Transverse colon (tissue), 4 donors: ENCODE results near the gene IPO8. TPM values are rescaled to one million over a fixed set of nuclear protein-coding genes. Genes with fewer than 3 reads are reported as not detected.

ENCODE experiments used
- DNase-seq: peaks from one replicate; pipeline ENCODE4 v3.0.0-alpha.2; 2019
- H3K27ac ChIP-seq, 4 donors: fragments of 200-600 bp; sonication (generic); 2 replicates each; pipeline ENCODE4 v1.5.1; 2016 to 2018; ENCODE audit warnings: inconsistent platforms in 4 of 4
- H3K27me3 ChIP-seq: fragments of 200-600 bp; sonication (generic); 2 replicates; pipeline ENCODE4 v1.5.1; 2017; ENCODE audit warnings: inconsistent platforms
- H3K36me3 ChIP-seq, 4 donors: fragments of 200-600 bp; sonication (generic); 2 replicates each; pipeline ENCODE4 v1.5.1; 2017 to 2019; ENCODE audit warnings: inconsistent platforms in 4 of 4
- H3K4me1 ChIP-seq, 4 donors: fragments of 200-600 bp; sonication (generic); 2 replicates each; pipeline ENCODE4 v1.5.1; 2017 to 2020; ENCODE audit warnings: inconsistent platforms in 4 of 4
- H3K4me3 ChIP-seq, 4 donors: fragments of 200-600 bp; sonication (generic); 1 replicate in 1 of 4; 2 replicates in 3 of 4; pipeline versions ENCODE4 v1.5.1 to v1.6.1; 2017 to 2019; ENCODE audit warnings: inconsistent platforms in 4 of 4
- H3K9me3 ChIP-seq, 2 donors: fragments of 200-600 bp; sonication (generic); 2 replicates each; pipeline ENCODE4 v1.5.1; 2017 to 2019; ENCODE audit warnings: inconsistent platforms in 2 of 2
- EP300 ChIP-seq: sonication (generic); formaldehyde crosslinking; IDR thresholded peaks from one replicate; pipeline ENCODE4 v1.6.1; 2017; ENCODE audit warnings: antibody characterized with exemption, low read depth
- POLR2A ChIP-seq: fragments of 450-650 bp; IDR thresholded peaks from one replicate; pipeline ENCODE4 v1.6.1; 2016; ENCODE audit warnings: antibody characterized with exemption, mild to moderate bottlenecking, moderate library complexity
- POLR2AphosphoS5 ChIP-seq, 3 donors: sonication (generic); formaldehyde crosslinking; IDR thresholded peaks; one replicate each; pipeline ENCODE4 v1.6.1; 2016; ENCODE audit warnings: antibody characterized with exemption in 3 of 3
- WGBS, 2 donors: methylation state at CpG; one replicate each; pipeline ENCODE4 v1.1.5; 2018; ENCODE audit warnings: low coverage in 1 of 2; 5-methylcytosine and 5-hydroxymethylcytosine counted together
- in situ Hi-C, 4 donors: fragments of 200-750 bp; cut with MboI; loops; one replicate each; pipeline versions ENCODE4 v1.15.0 to v1.15.1; 2017; ENCODE audit warnings: low sequenced_read_pairs in 3 of 4, low pct_ligation_motif_present in 1 of 4, low pct_unique_long_range_greater_than_20kb in 1 of 4
- intact Hi-C: fragments of 100-400 bp; cut with DNase I; formaldehyde crosslinking; loops from one replicate; pipeline ENCODE4 v1.15.1; 2023; ENCODE audit warnings: low total_unique reads
- total RNA-seq, 4 donors: library from RNA; depleted of rRNA; stranded (reverse); fragments of >200 nt; gene quantifications; one replicate each; pipeline ENCODE4 v1.1.0, GENCODE V29; 2016
- TF ChIP-seq, protein P1 (sequence below), 5 experiments: fragments of 200-600 bp in 3 of 5; fragments of 450-650 bp in 2 of 5; sonication (generic) in 3 of 5; IDR thresholded peaks; 1 replicate in 2 of 5; 2 replicates in 3 of 5; pipeline ENCODE4 v1.5.1; 2016 to 2017; ENCODE audit warnings: antibody characterized with exemption in 5 of 5, inconsistent platforms in 3 of 5, mild to moderate bottlenecking in 2 of 5, moderate library complexity in 1 of 5

The IPO8 gene
- total RNA-seq, 4 donors from 2014 or later: 35.2 to 73.9 (median 62.6) TPM

- no peaks in the 10 kb centered on the region for H3K9me3 ChIP-seq
- no peak for DNase-seq
- no peaks in the 10 kb centered on the region for H3K4me1 ChIP-seq
- no peak overlapping the region for H3K4me3 ChIP-seq
- TF ChIP-seq EP300 (no peak), POLR2AphosphoS5 (IDR thresholded peaks at IDR 0.05) (no peak), POLR2A (no peak)
- TF ChIP-seq, protein P1, sequence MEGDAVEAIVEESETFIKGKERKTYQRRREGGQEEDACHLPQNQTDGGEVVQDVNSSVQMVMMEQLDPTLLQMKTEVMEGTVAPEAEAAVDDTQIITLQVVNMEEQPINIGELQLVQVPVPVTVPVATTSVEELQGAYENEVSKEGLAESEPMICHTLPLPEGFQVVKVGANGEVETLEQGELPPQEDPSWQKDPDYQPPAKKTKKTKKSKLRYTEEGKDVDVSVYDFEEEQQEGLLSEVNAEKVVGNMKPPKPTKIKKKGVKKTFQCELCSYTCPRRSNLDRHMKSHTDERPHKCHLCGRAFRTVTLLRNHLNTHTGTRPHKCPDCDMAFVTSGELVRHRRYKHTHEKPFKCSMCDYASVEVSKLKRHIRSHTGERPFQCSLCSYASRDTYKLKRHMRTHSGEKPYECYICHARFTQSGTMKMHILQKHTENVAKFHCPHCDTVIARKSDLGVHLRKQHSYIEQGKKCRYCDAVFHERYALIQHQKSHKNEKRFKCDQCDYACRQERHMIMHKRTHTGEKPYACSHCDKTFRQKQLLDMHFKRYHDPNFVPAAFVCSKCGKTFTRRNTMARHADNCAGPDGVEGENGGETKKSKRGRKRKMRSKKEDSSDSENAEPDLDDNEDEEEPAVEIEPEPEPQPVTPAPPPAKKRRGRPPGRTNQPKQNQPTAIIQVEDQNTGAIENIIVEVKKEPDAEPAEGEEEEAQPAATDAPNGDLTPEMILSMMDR (IDR thresholded peaks at IDR 0.05): no peak
- WGBS, 2 donors: 79 to 92% methylated on average over 2 of the region's 2 CpGs
- in situ Hi-C loops: no loop called here
- peaks cover 0 to 6% (median 0%) of the 10 kb centered on the region in 4 donors for H3K36me3 ChIP-seq
- intact Hi-C loops: no loop called here
- H3K27me3 ChIP-seq: no peaks in the 10 kb centered on the region
- no peak overlapping the region for H3K27ac ChIP-seq
Observed at GRCh38 chr12:30732954-30733637, 37.4 kb upstream of the IPO8 start.

DNA sequence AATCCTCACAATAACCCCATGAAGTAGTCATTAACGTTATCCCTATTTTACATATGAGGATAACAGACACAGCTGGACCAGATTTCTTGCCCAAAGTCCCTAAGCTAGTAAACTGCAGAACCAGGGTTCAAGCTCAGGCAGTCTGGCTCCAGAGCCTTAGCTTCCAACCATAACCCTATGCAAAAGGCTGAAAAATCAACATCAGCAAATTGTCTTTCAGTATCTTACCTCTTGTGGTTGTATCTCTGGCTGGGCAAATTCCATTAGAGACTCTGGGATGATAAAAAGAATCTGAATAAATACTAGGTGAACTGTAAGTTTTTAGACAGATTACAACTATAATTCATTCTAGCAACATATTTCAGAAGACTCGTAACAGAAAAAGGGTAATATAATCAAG lies 34.3 kb upstream of the IPO8 start:
- H3K4me3 ChIP-seq: no peak overlapping the region
- no peak overlapping the region for H3K27ac ChIP-seq
- in situ Hi-C loops: no loop called here
- DNase-seq: no peak
- H3K4me1 ChIP-seq: no peaks in the 10 kb centered on the region
- H3K9me3 ChIP-seq: no peaks in the 10 kb centered on the region
- WGBS, 2 donors: 89 to 91% methylated on average over 2 of the region's 2 CpGs
- TF ChIP-seq, protein P1 (IDR thresholded peaks at IDR 0.05): no peak
- TF ChIP-seq EP300 (no peak), POLR2AphosphoS5 (IDR thresholded peaks at IDR 0.05) (no peak), POLR2A (no peak)
- peaks cover 0 to 6% (median 0%) of the 10 kb centered on the region in 4 donors for H3K36me3 ChIP-seq
- H3K27me3 ChIP-seq: no peaks in the 10 kb centered on the region
- intact Hi-C loops: no loop called here

DNA sequence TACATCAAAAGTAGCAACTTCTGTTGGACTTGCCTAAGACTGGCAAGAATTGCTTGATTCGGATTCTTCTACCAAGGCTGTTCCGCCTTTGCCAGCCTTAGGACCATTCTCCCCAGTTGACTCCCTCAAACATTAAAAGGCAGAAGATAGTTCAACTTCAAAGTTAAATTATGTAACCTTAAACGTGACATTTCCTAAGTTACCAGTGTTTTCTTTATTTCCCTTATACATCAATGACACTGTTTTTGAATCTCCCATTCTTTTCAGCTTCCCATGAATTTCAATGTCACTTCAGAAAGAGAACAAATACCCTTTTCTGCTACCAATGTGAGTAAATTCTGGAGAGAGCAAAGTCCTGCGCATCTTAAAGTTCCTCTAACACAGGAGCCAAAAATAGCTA lies 33.9 kb upstream of the IPO8 start:
- in situ Hi-C loops: no loop called here
- Histone ChIP-seq H3K27ac (no peak overlapping the region), H3K27me3 (no peaks in the 10 kb centered on the region), H3K9me3 (no peaks in the 10 kb centered on the region), H3K36me3 (peaks cover 0 to 6% (median 0%) of the 10 kb centered on the region in 4 donors), H3K4me1 (no peaks in the 10 kb centered on the region), H3K4me3 (no peak overlapping the region)
- TF ChIP-seq, protein P1 (IDR thresholded peaks at IDR 0.05): no peak
- TF ChIP-seq POLR2AphosphoS5 (IDR thresholded peaks at IDR 0.05) (no peak), EP300 (no peak), POLR2A (no peak)
- 92 to 93% methylated on average over 4 of the region's 4 CpGs for WGBS, 2 donors
- DNase-seq: no peak
- intact Hi-C loops: no loop called here

DNA sequence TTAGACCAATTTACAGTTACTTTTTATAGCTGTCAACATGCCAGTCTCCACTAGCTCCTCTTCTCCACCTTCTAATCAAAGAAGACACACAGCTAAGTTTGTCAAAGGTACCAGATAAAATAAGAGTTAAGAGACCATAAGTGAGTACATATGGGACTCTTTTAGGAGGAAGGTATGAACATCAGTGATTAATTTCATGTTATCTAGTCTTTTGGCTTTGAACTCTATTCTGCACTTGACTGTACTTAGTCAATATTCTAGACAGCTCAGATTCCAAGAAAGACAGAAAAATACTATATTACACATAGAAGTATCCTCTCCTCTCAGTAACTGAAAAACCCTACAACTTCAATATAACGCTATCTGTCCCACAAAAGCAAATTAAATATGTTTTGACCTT lies 31.0 kb upstream of the IPO8 start:
- no peak for DNase-seq
- in situ Hi-C loops (no loop called here), intact Hi-C loops (no loop called here)
- Histone ChIP-seq H3K4me1 (no peaks in the 10 kb centered on the region), H3K4me3 (no peak overlapping the region), H3K36me3 (peaks cover 0 to 6% (median 0%) of the 10 kb centered on the region in 4 donors), H3K9me3 (no peaks in the 10 kb centered on the region), H3K27me3 (no peaks in the 10 kb centered on the region), H3K27ac (no peak overlapping the region)
- no peak for TF ChIP-seq POLR2AphosphoS5 (IDR thresholded peaks at IDR 0.05)
- TF ChIP-seq POLR2A: no peak
- WGBS, 2 donors: 90 to 93% methylated on average over 1 of the region's 1 CpG
